Small intestine (tissue), 16 donors: ENCODE data around the gene ENKUR. TPM values are rescaled to one million over a fixed set of nuclear protein-coding genes. Genes with fewer than 3 reads are reported as not detected.

Experiments used
- DNase-seq, 2 donors: peaks; one replicate each; pipeline versions ENCODE4 v3.0.0 to v3.0.0-alpha.2; 2013
- FAIRE-seq: peaks from 2 replicates; lab custom pipeline; 2012; peaks lifted over from hg19 to GRCh38; lab: Jason Lieb, UNC
- H3K27ac ChIP-seq, 3 donors: one replicate each; pipeline ENCODE4 v1.5.1; 2013; ENCODE audit warnings: low read length in 2 of 3, mild to moderate bottlenecking in 2 of 3, control low read depth in 1 of 3, inconsistent platforms in 1 of 3, low read depth in 1 of 3, moderate library complexity in 1 of 3
- H3K27me3 ChIP-seq, 3 donors: one replicate each; pipeline ENCODE4 v1.6.1; 2013; ENCODE audit warnings: low read length in 3 of 3, inconsistent platforms in 1 of 3; ENCODE audit not compliant: control insufficient read depth in 3 of 3, insufficient read depth in 3 of 3
- H3K36me3 ChIP-seq, 3 donors: one replicate each; pipeline ENCODE4 v1.6.1; 2013; ENCODE audit warnings: low read length in 3 of 3, inconsistent platforms in 1 of 3, low read depth in 1 of 3, mild to moderate bottlenecking in 1 of 3, moderate library complexity in 1 of 3; ENCODE audit not compliant: control insufficient read depth in 3 of 3, insufficient read depth in 2 of 3
- H3K4me1 ChIP-seq, 3 donors: one replicate each; pipeline ENCODE4 v1.6.1; 2013; ENCODE audit warnings: low read length in 2 of 3, inconsistent platforms in 1 of 3, low read depth in 1 of 3, mild to moderate bottlenecking in 1 of 3, moderate library complexity in 1 of 3; ENCODE audit not compliant: control insufficient read depth in 3 of 3, insufficient read depth in 2 of 3
- H3K4me3 ChIP-seq, 3 donors: one replicate each; pipeline ENCODE4 v1.5.1; 2013; ENCODE audit warnings: low read length in 3 of 3, control low read depth in 1 of 3, inconsistent platforms in 1 of 3, low read depth in 1 of 3, mild to moderate bottlenecking in 1 of 3, moderate library complexity in 1 of 3
- H3K9me3 ChIP-seq, 2 donors: one replicate each; pipeline ENCODE4 v1.6.1; 2013; ENCODE audit warnings: low read depth in 1 of 2, low read length in 1 of 2; ENCODE audit not compliant: control insufficient read depth in 2 of 2, insufficient read depth in 1 of 2
- WGBS, 3 donors: extraction: QIAGEN DNeasy Blood & Tissue Kit; methylation state at CpG; one replicate each; pipeline ENCODE4 v1.1.7; 2013; 5-methylcytosine and 5-hydroxymethylcytosine counted together
- long read RNA-seq, 10 donors: transcript quantifications; one replicate each; lab custom pipeline, GENCODE V29; 2026
- polyA plus RNA-seq, 4 donors: library from polyadenylated mRNA; stranded (reverse) in 3 of 4; unstranded in 1 of 4; fragments of 200-250 nt in 3 of 4; fragments of 120-200 nt in 1 of 4; gene quantifications; one replicate each; pipeline versions ENCODE4 v1.2.1 to v1.2.3, GENCODE V29; 2013
- donor health status: healthy with polysubstance abuse.
- donor health status: control.
- donor health status: control.
- donor health status: Bipolar disorder and iron deficiency.
- donor health status: healthy.

The ENKUR gene
- polyA plus RNA-seq, result 1 to 10 TPM in 3 of 4 donors, under 1 TPM in 1; 0.10 to 1.9 (median 1.2) TPM
- long read RNA-seq, donor 1, result 0 reads
- long read RNA-seq, donor 2, result 0 reads
- long read RNA-seq, donor 3, result 0 reads
- long read RNA-seq, donor 4, result 0 reads
- long read RNA-seq, donor 5, result 0 reads
- long read RNA-seq, donor 6, result 0 reads
- long read RNA-seq, donor 7, result 0 reads
- long read RNA-seq, donor 8, result 0 reads
- long read RNA-seq, donor 9, result 0 reads
- long read RNA-seq, donor 10, result 0 reads

- Histone ChIP-seq H3K36me3 (no peaks in the 10 kb centered on the region), H3K4me1 (peaks cover 0 to 10% (median 2%) of the 10 kb centered on the region in 3 donors), H3K27me3 (no peaks in the 10 kb centered on the region), H3K4me3 (peak within 1 kb of the TSS; percentile 45 to 75 (median 48)), H3K9me3 (no peaks in the 10 kb centered on the region), H3K27ac (peak within 1 kb of the TSS; percentile 95 to 100 (median 97))
- 0 to 1% (median 1%) methylated on average over 16 of the region's 16 CpGs for WGBS, 3 donors
- FAIRE-seq, result no peak
- DNase-seq, result peak; percentile 92 to 98
Measured at GRCh38 chr10:25015828-25016375, at the start of gene ENKUR. Gene ENKUR (minus strand): TSS chr10:25016158. CDS start chr10:25015936, 222 bp downstream.

DNA sequence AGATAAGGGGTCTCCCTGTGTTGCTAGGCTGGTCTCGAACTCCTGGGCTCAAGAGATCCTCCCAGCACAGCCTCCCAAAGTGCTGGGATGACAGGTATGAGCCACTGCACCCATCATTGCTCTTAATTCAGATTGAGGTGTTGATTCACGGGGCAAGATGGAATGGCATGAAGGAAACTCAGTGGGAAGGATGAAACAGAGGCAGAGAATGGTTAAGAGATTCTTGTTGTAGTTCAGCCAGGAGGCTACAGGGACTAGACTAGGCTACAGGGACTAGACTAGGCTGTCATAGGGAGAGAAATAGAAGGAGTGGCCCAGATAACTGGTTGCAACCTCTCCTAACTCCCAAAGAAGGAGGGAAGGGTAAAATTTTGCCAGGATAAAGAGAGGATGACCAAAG, 48.4 kb upstream of the ENKUR start:
- Histone ChIP-seq H3K4me3 (no peak overlapping the region), H3K36me3 (peaks cover 0 to 2% (median 0%) of the 10 kb centered on the region in 3 donors), H3K27ac (no peak overlapping the region), H3K9me3 (no peaks in the 10 kb centered on the region), H3K4me1 (peaks cover 0 to 30% (median 2%) of the 10 kb centered on the region in 3 donors), H3K27me3 (no peaks in the 10 kb centered on the region)
- FAIRE-seq (no peak), DNase-seq (no peak)
- WGBS, 3 donors, result 73 to 86% (median 85%) methylated on average over 2 of the region's 2 CpGs

DNA sequence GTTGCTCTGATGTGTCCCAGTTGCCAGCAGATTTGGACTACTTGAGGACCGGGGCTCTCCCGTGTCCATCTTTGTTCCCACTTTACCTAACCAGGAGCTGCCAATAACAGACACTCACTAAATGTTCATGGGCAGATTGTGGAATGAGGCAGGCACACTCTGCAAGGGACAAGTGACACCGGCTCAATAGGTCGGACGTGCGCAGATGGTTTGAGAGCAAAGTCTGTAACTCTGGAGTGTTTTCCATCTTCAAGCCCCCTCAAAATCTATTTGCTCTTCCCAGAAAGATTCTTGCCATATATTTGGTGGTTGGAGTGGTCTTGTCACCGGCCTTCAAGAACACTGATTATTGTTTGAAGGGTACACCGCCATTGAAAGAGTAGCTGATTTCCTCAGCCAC, 47.7 kb upstream of the ENKUR start:
- no peak for FAIRE-seq
- peaks cover 0 to 34% (median 2%) of the 10 kb centered on the region in 3 donors for H3K4me1 ChIP-seq
- no peak overlapping the region for H3K27ac ChIP-seq
- peaks cover 0 to 2% (median 0%) of the 10 kb centered on the region in 3 donors for H3K36me3 ChIP-seq
- H3K27me3 ChIP-seq, result no peaks in the 10 kb centered on the region
- H3K9me3 ChIP-seq, result no peaks in the 10 kb centered on the region
- no peak for DNase-seq
- WGBS, 3 donors, result 94 to 96% (median 96%) methylated on average over 8 of the region's 8 CpGs
- H3K4me3 ChIP-seq, result no peak overlapping the region

DNA sequence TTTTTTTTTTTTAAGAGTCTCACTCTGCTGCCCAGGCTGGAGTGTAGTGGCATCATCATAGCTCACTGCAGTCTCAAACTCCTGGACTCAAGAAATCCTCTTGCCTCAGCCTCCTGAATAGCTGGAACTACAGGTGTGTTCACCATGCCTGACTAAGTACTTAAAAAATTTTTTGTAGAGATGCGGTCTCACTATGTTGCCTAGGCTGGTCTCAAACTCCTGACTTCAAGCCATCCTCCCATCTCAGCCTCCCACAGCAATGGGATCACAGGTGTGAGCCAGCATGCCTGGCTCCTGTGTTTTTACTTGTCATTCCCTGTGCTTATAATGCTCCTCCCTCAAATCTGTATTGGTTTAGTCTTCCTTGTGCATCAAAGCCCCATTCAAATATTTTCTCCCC, 47.2 kb upstream of the ENKUR start:
- H3K36me3 ChIP-seq, result peaks cover 0 to 2% (median 0%) of the 10 kb centered on the region in 3 donors
- no peak overlapping the region for H3K4me3 ChIP-seq
- DNase-seq (no peak), FAIRE-seq (no peak)
- no peaks in the 10 kb centered on the region for H3K9me3 ChIP-seq
- no peaks in the 10 kb centered on the region for H3K27me3 ChIP-seq
- peak overlapping the region; percentile 39 to 93 (median 87) for H3K27ac ChIP-seq
- H3K4me1 ChIP-seq, result peaks cover 0 to 38% (median 2%) of the 10 kb centered on the region in 3 donors
- 95 to 100% (median 100%) methylated on average over 1 of the region's 1 CpG for WGBS, 3 donors

DNA sequence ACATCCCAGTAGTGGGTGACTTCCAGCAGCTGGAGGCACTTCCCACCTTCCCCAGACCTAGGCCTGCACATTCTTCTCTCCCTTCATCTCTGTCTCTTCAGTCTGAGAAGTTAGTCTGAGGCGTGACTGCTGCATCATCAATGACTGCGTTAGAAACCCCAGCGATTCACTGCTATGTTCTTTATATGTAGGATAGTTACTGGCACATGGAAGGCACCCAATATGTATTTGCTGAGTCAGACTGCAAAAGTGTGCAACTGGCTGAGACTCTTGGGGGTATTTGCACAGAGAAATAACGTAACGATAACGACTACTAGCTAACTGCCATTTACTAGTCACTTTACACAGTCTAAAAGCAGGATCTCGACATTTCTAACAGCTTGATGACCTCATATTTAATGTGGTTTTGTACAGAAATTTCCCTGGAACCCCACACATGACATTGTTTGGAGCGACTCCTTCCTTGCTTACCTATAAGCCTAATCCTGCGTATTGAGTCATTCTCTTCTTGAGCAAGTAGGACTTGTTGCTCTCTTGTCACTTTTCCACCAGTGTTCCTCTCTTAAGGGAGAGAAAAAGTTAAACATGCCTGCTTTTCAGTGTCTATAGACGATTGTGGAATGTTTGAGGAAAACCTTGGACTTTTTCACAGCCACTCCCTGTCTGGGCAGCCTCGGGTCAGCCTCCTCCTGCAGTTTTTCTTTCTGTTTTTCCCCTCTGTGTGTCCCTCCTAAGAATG, 45.9 kb upstream of the ENKUR start:
- FAIRE-seq (no peak), DNase-seq (peak; percentile 39 to 68)
- Histone ChIP-seq H3K27ac (peak overlapping the region; percentile 87 to 93 (median 93)), H3K9me3 (no peaks in the 10 kb centered on the region), H3K36me3 (peaks cover 0 to 2% (median 0%) of the 10 kb centered on the region in 3 donors), H3K4me1 (peaks cover 0 to 46% (median 4%) of the 10 kb centered on the region in 3 donors), H3K4me3 (peak overlapping the region in 2 of 3 donors; percentile 8 to 46), H3K27me3 (no peaks in the 10 kb centered on the region)
- 52 to 64% (median 61%) methylated on average over 11 of the region's 11 CpGs for WGBS, 3 donors

DNA sequence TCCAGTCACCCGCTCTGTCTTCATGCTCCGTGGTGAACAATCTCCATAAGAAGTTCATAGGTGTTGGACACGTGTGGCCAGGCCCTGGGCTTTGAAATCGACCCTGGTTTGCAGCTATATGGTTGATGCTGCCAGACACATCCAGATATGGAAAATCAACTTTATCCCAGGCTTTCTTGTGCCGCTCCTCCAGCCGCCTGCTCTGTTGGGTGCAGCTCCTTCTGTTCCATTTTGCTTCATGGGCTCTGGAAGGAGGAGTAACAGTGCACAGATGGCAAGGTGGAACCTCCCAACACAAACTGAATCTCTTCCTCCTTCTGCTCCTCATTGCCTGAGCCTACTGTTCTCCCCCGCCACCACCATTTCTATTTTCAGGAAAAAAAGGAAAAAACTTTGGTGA, 45.2 kb upstream of the ENKUR start:
- peaks cover 0 to 50% (median 4%) of the 10 kb centered on the region in 3 donors for H3K4me1 ChIP-seq
- H3K27ac ChIP-seq, result peak overlapping the region; percentile 17 to 93 (median 93)
- no peaks in the 10 kb centered on the region for H3K9me3 ChIP-seq
- H3K36me3 ChIP-seq, result peaks cover 0 to 2% (median 0%) of the 10 kb centered on the region in 3 donors
- FAIRE-seq, result no peak
- 92 to 97% (median 93%) methylated on average over 7 of the region's 7 CpGs for WGBS, 3 donors
- H3K4me3 ChIP-seq, result peak overlapping the region in 1 of 3 donors; percentile 46
- DNase-seq, result no peak
- H3K27me3 ChIP-seq, result no peaks in the 10 kb centered on the region

DNA sequence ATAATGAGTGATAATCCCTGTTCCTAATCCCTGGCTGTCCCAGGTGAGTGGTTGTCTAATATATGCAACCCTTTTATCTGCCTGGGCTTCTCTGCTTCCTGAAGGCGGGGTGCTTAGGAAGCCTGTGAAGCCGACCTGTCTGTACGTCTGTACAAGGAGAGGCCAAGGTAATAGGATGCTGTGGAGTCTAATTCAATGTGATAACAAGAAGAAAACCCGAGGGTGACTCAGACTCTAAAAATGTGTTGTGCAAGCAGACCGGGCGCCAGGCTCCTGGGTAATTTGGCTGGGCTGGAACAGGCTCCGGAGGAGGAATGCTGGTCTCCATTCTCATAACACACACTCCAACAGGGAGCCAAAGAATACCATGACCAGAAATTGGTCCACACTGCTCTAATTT, 44.0 kb upstream of the ENKUR start:
- Histone ChIP-seq H3K27ac (peak overlapping the region; percentile 61 to 93 (median 93)), H3K9me3 (no peaks in the 10 kb centered on the region), H3K4me1 (peaks cover 0 to 50% (median 4%) of the 10 kb centered on the region in 3 donors), H3K4me3 (no peak overlapping the region), H3K36me3 (peaks cover 0 to 2% (median 0%) of the 10 kb centered on the region in 3 donors), H3K27me3 (no peaks in the 10 kb centered on the region)
- WGBS, 3 donors, result 19 to 49% (median 29%) methylated on average over 7 of the region's 7 CpGs
- FAIRE-seq (no peak), DNase-seq (peak; percentile 90 to 97)

DNA sequence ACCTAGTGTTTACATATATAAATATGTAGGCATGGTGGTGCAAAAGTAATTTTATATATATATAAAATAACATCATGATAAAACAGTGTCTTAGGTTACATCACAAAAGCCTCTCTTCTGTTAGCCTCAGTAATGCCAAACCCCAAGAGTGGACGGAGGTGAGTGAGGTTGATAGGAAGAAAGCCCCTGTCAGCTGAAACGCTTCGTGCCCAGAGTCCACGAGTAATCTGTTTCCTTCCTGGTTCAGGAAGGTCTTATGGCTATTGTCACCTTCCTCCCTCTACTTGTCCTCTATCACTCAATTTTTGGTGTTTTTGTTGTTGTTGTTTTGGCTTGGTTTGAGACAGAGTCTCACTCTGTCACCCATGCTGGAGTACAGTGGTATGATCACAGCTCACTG, 41.9 kb upstream of the ENKUR start:
- DNase-seq, result peak; percentile 46 to 60
- Histone ChIP-seq H3K4me1 (peaks cover 0 to 48% (median 4%) of the 10 kb centered on the region in 3 donors), H3K4me3 (no peak overlapping the region), H3K9me3 (no peaks in the 10 kb centered on the region), H3K27ac (peak overlapping the region in 1 of 3 donors; percentile 74), H3K36me3 (peaks cover 0 to 5% (median 0%) of the 10 kb centered on the region in 3 donors), H3K27me3 (no peaks in the 10 kb centered on the region)
- no peak for FAIRE-seq
- WGBS, 3 donors, result 40 to 51% (median 45%) methylated on average over 4 of the region's 4 CpGs
